Stimulated activated CD8-positive, alpha-beta memory T cell treated with anti-CD3 and anti-CD28 coated beads, Interleukin-12 subunit alpha, Interleukin-12 subunit beta, amount 100 ng/mL, for 24 hours (primary cell): ENCODE results near the gene TAAR8.
A peak's percentile ranks its signal among the peaks of the same experiment; 100 is the strongest.
"Not testable (repeated sequence)": the region's sequence is repeated elsewhere in the genome, so short reads cannot be mapped to it uniquely, and the experiment has no call there.

Experiments
- DNase-seq: peaks from one replicate; pipeline ENCODE4 v3.0.0-alpha.2; 2020; ENCODE audit errors: extremely low read depth

Gene TAAR8, protein sequence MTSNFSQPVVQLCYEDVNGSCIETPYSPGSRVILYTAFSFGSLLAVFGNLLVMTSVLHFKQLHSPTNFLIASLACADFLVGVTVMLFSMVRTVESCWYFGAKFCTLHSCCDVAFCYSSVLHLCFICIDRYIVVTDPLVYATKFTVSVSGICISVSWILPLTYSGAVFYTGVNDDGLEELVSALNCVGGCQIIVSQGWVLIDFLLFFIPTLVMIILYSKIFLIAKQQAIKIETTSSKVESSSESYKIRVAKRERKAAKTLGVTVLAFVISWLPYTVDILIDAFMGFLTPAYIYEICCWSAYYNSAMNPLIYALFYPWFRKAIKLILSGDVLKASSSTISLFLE

DNA sequence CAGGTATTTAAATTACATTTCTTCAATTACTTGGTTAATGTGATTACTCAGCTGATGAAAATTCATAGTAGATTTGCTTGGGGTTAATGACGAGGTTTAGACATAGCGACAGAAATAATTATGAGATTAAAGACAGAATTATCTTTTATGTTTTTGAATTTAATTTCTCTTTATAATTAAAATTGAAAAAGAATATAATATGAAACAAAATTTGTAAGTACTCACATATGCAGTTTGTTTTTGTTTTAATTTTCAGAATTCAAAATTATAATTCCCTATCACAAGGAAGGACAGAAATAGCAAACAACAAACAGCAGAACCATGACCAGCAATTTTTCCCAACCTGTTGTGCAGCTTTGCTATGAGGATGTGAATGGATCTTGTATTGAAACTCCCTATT, at the start of gene TAAR8:
TSS of gene TAAR8 (plus strand) at position 301 of the 400 bp plus-strand sequence. CDS start at position 322, 21 bp downstream.
- no peak for DNase-seq

DNA sequence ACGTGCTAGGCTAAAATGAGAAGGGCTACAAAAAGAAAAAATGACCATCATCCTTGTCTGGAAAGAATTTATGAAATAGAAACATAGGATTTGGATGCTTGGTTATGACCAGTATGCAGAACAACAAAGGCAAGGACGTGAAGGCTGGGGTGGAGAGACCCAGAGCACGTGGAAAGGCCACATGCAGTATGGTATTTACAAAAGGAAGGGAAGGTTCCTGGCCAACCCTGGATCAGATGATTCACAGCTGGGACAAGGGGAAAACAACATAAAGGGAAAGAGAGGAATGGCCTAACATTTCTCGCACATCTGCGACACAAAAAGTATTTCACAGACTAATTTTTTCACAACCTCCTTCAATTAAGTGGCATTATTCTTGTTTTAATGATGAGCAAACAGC, 47.7 kb upstream of the TAAR8 start:
- no peak for DNase-seq

DNA sequence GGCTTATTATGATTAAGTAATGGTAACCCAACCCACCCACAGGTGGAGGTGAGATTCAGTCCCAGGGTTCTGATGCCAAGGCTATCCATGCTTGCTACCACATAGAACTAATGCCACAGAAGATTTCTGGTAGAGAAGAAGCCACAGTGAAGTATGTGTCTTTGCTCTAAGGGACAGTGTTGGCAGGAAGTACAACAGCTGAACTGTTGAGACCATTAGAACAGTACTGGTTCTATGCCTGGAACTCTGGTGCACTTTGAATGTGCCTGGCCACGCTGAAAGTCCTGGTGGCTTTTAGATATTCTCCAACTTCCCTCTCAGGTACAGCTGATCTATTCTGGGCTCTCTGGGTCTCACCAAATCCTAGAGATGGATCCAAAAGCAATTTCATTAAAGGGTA, 47.3 kb upstream of the TAAR8 start:
- DNase-seq = no peak

DNA sequence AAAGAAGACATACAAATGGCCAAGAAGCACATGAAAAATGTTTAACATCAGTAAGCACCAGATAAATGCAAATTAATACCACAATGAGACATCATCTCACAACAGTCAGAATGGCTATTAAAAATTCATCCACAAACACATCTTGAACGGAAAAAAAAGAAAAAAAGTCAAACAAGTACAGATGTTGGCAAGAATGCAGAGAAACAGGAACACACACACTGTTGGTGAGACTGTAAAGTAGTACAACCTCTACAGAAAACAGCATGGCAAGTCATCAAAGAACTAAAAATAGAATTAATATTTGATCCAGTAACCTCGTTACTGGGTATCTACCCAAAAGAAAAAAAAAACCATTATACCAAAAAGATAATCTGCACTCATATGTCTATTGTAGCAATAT, 46.0 kb upstream of the TAAR8 start:
- no peak for DNase-seq

DNA sequence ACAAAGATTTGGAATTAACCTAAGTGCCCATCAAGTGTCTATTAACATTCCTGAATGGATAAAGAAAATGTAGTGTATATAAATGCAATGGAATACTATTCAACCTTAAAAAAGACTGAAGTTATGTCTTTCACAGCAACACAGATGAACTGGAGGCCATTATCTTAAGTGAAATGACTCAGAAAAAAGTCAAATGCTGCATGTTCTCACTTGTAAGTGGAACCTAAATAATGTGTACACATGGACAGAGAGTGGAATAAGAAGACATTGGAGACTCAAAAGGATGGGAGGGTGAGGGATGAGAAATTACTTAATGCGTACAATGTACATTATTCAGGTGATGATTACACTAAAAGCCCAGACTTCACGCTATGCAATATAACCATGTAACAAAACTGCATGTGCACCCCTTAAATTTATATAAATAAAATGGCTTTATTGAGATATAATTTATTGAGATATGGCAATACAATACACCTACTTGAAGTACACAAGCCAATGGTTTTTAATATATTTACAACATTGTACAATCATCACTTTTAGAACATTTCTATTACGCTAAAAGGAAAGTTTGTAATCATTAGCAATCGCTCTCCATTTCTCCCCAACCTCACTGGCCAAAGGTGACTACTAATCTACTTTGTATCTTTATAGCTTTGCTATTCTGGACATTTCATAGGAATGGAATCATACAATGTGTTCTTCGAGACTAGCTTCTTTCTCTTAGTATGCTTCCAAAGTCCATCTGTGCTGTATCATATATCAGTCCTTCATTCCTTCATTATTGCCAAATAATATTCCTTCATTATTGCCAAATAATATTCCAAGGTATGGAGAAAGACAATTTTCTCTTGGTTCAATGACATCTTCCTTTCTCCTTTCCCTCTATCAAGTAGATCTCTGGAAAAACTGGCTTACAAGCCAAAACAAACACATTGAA, 45.3 kb upstream of the TAAR8 start:
- no peak for DNase-seq

DNA sequence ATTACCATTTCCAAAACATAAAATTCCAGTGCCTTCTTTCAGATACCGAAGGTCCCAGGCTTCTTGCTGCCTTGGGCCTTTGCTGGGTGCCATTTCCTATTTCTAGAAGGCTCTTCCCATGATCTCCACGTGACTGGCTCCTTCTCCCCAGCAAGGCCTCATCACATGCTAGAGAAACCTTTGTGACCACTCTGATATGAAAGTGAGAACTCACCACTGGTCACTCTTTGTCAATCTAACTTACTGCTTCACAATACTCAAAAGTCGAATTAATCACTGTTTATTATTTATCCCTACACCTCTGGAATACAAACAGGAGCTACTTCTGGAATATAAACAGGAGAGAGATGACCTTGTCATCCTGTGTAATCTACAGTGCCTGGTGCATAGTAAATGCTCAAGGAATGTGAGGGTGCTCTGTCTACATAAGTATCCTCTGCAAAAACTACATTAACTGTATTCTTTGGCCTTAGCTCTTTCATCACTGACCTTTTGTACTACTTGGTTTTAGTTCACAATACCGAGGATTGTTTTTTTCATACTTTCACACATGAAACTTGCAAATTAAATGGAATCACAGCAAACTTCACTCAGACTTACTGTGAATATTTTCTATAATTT, 41.2 kb upstream of the TAAR8 start:
- no peak for DNase-seq

DNA sequence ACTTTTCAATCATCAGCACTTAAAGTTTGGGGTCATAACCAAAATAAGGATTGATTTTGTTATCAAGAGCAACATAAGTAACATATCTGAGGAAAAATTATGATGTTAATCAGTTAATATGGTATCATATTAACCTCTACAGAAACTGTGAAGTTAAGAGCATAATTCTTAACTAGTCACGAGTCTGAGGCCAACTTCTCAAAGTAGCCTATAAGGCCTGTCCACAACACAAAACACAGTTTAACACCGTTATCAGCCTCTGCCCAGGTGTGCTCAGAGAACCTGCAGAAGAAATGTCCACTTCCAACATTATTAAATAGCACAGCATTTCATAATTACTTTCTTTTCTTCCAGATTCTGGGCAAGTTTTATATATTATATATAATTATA, 40.6 kb upstream of the TAAR8 start:
- DNase-seq = no peak

DNA sequence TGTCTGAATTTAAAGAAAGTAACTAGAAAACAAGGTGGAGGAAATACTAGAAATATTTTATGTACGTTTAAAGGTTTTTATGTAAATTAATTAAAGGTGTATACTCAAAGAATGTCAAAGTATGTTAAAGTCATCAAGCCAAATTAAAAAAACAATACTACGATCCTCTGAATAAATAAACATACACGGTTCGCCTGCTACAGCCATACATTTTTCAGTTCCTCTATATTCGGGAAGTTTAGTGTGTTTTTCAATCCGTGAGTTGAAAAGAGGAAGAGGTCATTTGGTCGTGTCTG, 40.2 kb upstream of the TAAR8 start:
- DNase-seq = no peak

DNA sequence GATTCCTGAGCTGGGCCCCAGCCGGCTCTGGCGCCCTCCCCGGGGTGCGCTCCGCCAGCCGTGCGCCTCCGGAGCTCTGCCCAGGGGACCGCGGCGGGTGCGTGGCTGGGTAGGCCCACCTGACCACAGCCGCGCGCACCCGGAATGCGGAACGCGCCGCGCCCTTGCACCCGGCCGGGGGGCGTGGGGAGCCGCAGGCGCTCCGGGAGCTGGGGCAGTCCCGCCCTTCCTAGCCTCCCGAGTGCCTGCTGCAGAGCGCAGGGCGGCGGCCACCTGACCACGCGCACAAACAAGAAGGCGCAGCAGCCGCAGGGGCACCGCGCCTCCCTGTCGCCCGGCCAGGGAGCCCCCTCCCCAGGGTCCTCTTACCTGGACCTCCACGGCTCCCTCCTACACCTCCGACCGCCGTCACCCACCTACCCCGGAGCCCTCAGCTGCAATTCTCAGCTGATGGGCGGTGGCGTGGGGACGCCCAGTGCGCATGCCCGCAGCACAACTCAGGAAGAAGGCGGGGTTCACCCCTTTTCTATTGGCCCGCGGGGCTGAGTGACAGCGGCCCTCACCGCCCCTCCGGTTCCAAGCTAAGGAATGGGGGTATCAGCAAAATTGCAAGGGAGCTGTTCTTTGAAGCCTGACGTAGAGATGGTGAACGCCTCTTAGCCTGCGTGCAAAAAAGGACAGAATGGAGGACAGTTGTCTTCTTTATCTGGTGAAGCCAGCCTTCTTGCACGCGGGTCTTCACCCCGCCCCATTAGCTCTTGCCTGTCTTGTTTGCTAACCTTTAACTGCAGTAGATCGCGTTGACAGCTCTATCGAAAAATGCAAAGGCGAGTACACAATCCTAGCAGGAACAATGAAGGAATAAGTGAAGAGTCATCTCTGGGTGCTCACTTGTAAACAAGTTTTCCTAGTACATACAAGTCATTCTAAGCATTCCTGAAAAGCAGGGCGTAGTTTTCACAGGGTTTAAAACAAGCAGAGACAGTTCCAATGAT, 39.5 kb upstream of the TAAR8 start, which contains the start of gene STX7:
TSS of gene STX7 (minus strand) at position 479 of the 995 bp plus-strand sequence. CDS start 9,586 bp downstream, outside the sequence.
- DNase-seq = peak; percentile 72

DNA sequence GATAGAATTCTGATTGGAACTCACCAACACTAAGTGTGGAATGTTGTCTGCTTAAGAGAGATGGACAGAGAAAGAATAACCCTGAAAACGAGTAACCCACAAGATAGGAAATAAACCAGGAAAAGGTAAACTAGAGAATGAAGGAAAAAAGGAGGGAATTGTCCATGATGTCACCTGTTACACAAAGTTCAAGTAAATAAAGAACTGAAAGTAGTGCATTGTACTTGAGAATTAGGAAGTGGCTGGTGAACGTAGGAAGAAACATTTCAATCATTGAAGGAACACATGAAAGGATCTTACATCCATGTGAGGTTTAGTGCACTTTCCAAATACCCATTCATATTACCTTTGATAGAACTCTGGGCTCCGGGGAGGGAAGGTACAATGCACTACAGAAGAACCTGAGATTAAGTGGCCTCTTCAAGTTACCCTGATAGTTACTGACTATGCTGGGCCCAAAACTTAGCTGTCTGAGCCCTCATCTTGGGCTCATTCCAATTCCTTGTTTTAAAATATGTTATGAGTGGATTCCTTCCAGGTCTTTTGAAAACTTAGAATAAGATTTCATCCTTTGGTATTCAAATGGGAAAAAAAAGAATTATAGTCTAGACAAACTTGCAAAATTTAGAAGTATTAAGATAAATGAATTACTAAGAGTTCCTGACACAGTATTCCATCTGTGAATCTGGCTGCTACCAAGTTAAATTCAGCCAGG, 38.5 kb upstream of the TAAR8 start:
- DNase-seq = no peak

DNA sequence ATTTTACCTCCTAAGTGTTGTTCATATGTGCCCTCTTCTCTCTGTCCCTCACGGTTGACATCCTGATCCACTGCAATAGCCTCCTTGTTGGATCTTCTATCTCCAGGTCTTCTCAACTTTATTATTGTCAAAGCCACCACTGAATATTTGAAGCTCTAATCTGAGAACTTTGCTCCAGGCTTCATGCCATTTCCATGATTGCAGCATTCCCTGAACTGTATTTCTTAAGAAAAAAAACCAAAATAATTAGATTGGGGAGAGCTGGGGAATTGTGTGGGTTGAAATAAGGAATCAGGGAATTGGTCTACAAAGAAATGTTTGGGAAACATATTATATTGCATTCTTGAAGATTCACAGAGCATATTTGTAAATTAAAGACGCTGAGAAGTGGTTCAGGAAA, 37.1 kb upstream of the TAAR8 start:
- no peak for DNase-seq

DNA sequence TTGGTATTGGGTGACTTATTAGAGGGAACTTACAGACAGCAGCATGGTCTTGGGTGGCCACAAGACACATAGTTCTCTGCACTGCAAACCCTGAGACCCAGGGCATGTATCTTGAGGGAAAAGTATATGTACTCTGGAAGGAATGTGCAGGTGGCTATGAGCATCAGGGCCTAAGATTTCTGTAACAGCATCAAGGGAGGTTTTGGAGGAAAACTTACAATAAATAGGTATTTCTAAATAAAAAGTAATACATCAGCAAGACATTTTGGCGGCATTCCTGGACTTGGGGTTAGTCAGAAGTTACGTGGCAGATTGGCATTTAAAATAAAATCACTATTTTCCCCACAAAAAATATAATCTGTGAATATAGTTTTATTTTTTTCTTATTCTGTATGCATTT, 31.5 kb upstream of the TAAR8 start:
- DNase-seq = no peak

DNA sequence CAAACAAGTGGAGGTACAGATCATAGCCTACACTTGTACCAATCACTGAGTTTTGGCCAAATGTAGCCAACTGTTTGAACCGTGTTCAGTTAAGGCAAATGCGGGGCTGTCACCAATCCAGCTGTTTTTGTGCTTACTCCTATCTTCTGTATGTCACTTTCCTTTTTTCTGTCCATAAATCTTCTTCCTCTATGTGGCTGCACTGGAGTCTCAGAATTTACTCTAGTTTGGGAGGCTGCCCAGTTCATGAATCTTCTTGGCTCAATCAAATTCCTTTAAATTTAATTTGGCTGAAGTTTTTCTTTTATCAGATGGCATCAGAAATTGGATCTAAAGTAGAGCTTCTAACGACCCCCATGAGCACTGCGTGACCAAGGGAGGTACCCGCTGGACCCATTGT, 27.8 kb upstream of the TAAR8 start:
- DNase-seq = no peak

DNA sequence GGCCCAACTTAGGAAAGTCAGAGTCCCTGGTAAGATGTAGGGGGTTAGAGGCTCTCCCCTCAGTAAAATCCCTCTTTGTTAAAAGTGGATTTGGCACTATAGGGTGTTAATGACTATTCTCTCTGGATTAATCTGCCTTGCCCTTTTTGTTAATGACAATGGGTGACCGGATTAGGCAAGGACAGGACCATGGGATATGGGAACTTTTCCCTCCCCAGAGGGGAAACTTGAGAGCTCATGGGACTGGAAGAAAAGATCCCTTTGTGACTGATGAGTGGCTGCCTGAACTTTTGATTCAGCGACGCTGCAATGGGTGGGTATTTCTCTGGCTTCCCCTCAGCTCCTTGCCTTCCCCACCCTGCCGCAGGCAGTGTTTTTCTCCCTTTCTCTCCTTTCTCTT, 26.6 kb upstream of the TAAR8 start:
- no peak for DNase-seq

DNA sequence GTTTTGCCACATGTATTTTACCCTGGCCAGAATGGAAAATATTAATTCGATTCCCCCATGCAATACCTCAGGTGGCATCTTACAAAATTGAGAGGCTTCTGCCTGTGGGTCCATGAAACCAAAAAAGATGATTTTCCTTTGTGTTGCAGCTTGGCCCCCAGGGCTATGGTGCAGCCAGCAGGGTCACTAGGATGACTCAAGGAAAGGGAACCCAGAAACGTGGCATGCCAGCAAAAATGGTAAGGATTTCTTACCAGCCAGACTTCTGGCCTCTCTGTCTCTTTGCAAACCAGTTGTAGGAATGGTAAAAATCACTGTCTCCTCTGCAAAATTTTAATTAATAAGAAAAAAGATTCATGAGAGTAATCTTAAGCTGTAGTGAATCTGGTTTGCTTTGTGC, 26.0 kb upstream of the TAAR8 start:
- no peak for DNase-seq

DNA sequence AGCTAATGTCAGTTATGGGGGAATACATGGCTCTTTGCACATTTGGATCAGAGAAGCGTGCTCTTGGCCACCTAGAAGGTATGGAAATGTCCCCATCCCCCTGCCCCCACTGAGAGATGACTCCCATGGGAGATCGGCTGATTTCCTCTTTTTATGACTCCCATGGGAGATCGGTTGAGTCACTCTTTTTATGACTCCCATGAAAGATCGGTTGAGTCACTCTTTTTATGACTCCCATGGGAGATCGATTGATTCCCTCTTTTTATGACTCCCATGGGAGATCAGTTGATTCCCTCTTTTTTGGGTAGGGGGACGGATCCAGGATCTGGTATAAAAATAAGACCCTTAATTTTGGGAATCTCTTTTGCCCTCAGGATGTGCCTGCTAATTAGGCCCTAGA, 24.7 kb upstream of the TAAR8 start:
- no peak for DNase-seq

DNA sequence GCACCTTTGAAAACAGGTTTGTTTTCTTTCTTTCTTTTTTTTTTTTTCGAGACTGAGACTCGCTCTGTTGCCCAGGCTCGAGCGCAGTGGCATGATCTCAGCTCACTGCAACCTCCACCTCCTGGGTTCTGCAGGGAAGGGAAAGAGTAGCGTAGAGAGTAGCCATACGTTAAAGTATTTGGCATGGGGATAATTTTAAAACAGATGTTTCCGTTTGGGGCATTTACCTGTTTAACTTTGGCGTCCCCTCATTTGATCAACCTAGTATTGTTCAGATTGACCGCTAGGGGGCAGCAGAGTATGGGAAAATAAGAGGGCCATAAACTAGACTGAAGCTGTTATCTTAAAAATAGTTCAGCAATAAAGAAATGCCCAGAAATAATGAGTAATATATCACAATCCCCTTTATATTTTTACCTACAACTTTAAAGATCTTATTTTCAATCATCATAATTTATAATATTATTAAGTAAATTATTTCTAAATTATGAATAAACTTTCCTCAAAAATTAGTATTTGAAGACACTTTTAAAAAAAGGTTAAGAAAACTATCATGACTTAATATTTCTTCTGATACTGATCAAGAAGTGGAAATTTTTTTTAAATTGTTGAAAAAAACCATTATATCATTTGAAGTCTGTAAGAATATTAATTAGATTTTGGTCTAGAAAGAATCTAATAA, 22.0 kb upstream of the TAAR8 start:
- peak; percentile 25 for DNase-seq

DNA sequence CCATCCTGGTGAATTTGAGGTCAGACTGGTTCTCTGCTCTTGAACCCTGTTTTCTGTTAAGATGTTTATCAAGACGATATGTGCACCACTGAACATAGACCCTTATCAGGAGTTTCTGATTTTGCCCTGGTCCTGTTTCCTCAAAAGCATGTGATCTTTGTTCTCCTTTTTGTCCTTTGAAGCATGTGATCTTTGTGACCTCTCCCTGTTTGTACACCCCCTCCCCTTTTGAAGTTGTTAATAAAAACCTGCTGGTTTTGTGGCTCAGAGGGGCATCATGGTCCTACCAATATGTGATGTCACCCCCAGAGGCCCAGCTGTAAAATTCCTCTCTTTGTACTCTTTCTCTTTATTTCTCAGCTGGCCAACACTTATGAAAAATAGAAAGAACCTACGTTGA, 17.9 kb upstream of the TAAR8 start:
- DNase-seq = not testable (repeated sequence)

DNA sequence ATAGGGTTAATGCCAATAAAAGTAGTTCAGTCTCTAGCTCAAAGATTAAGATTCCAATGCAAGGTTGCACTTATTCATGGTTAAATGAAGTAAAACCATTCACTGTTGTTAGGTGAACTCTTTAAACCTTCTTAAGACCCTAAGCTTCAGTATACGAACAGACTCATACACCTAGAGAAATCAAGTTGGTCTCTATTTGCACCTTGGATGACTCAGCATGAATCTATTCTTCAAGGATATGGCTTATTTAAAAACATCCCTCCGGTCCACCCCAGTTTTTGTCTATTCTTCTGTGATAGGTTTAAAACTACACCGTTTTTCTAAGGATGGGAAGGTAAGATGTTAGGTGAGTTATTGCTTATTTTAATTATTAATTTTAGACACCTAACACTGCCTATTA, 15.3 kb upstream of the TAAR8 start:
- no peak for DNase-seq

DNA sequence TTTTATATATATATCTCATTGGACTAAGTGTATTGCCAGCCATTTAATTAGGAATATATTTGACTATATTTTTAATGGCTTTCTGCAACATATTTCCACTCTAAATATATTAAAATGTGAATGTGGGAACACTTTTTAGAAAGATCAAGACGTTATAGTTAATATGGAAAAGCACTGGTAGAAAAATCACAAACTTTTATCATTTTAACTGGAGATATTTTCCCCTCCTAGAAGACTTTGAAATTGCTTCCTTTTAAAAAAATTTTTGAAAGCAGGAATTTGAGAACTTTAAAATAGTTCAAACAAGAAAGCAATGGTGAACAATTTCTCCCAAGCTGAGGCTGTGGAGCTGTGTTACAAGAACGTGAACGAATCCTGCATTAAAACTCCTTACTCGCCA, 14.5 kb upstream of the TAAR8 start, which contains the start of gene TAAR9:
TSS of gene TAAR9 (plus strand) at position 301 of the 400 bp plus-strand sequence. CDS start at position 314, 13 bp downstream.
- DNase-seq = no peak
